Activated CD4-positive, alpha-beta T cell treated with anti-CD3 and anti-CD28 coated beads for 36 hours (primary cell): Measurements from ENCODE around the gene SAP30BP. TPM values are rescaled to one million over a fixed set of nuclear protein-coding genes. Genes with fewer than 3 reads are reported as not detected.

Experiments
- ATAC-seq: fragments of 200-7000 bp; cut with Tn5 transposase; one replicate; pipeline ENCODE4 v1.10.0; 2021; ENCODE audit warnings: mild to moderate bottlenecking, moderate library complexity
- CTCF ChIA-PET: fragments of 350-600 bp; sonication (Branson Sonifier 250); formaldehyde crosslinking; loops from one replicate; lab custom pipeline; 2021; ENCODE audit warnings: antibody characterized with exemption; lab: Charles Lee
- POLR2A ChIA-PET: fragments of 350-600 bp; sonication (Branson Sonifier 250); formaldehyde crosslinking; loops from one replicate; lab custom pipeline; 2021; ENCODE audit warnings: antibody characterized with exemption, inconsistent platforms; lab: Charles Lee
- DNase-seq: peaks from one replicate; pipeline ENCODE4 v3.0.0-alpha.2; 2020
- H3K27ac Mint-ChIP-seq: one replicate; pipeline ENCODE4 v1.8.0; 2021; ENCODE audit warnings: mixed read lengths
- H3K27me3 Mint-ChIP-seq: one replicate; pipeline ENCODE4 v1.8.0; 2021; ENCODE audit warnings: mixed read lengths
- H3K36me3 Mint-ChIP-seq: one replicate; pipeline ENCODE4 v1.8.0; 2021; ENCODE audit warnings: low read depth, mixed read lengths
- H3K4me1 Mint-ChIP-seq: one replicate; pipeline ENCODE4 v1.8.0; 2021; ENCODE audit warnings: mixed read lengths
- H3K4me3 Mint-ChIP-seq: one replicate; pipeline ENCODE4 v1.8.0; 2021; ENCODE audit warnings: mild to moderate bottlenecking, moderate library complexity, mixed read lengths
- H3K9me3 Mint-ChIP-seq: one replicate; pipeline ENCODE4 v1.8.0; 2021; ENCODE audit warnings: low read depth, mixed read lengths
- intact Hi-C, 2 experiments: fragments of 100-400 bp; cut with DNase I in 1 of 2; cut with micrococcal nuclease in 1 of 2; formaldehyde crosslinking; loops; one replicate each; pipeline versions ENCODE4 v1.14.2 to v1.15.1; 2022 to 2024; cut with DNase I, micrococcal nuclease
- total RNA-seq, 2 experiments: library from RNA; stranded (reverse); gene quantifications; one replicate each; pipeline ENCODE4 v1.2.3, GENCODE V29; 2021

SAP30BP gene
- total RNA-seq, 2 experiments from 2014 or later: 87.8 to 100.0 TPM

GRCh38 chr17:75721463-75722011 is 54.4 kb downstream of the SAP30BP start:
- no peak for DNase-seq
- ChIA-PET CTCF (interaction anchor here (0.9 to 2.5 kb wide), 3 partner anchors 27 to 70 kb away, joined by 3 to 13 read pairs (median 3); no protein-coding TSS in a partner anchor), POLR2A (interaction anchor here (1.6 kb wide), 1 partner anchor 59 kb away, joined by 4 read pairs; no protein-coding TSS in a partner anchor)
- no peaks in the 10 kb centered on the region for H3K9me3 Mint-ChIP-seq
- H3K4me1 Mint-ChIP-seq: peaks cover 5% of the 10 kb centered on the region
- no peak for ATAC-seq
- H3K27ac Mint-ChIP-seq: no peak overlapping the region
- no peak overlapping the region for H3K4me3 Mint-ChIP-seq
- no peaks in the 10 kb centered on the region for H3K36me3 Mint-ChIP-seq
- peaks cover 15% of the 10 kb centered on the region for H3K27me3 Mint-ChIP-seq
- intact Hi-C loops: no loop called here

GRCh38 chr17:75722076-75722475 is 54.9 kb downstream of the SAP30BP start:
- Mint-ChIP-seq H3K9me3 (no peaks in the 10 kb centered on the region), H3K4me1 (peaks cover 5% of the 10 kb centered on the region), H3K36me3 (no peaks in the 10 kb centered on the region), H3K27me3 (peaks cover 15% of the 10 kb centered on the region), H3K27ac (no peak overlapping the region), H3K4me3 (no peak overlapping the region)
- CTCF ChIA-PET: interaction anchor here (0.9 to 2.5 kb wide), 2 partner anchors 27 to 32 kb away, joined by 3 to 13 read pairs; no protein-coding TSS in a partner anchor
- ATAC-seq (no peak), DNase-seq (no peak)
- POLR2A ChIA-PET: no interaction called here
- intact Hi-C loops: no loop called here

- Mint-ChIP-seq H3K4me3 (no peak overlapping the region), H3K27ac (no peak overlapping the region)
Measured at GRCh38 chr17:75722542-75723095, 55.5 kb downstream of the SAP30BP start.

GRCh38 chr17:75723171-75723930 is 56.2 kb downstream of the SAP30BP start:
- H3K36me3 Mint-ChIP-seq: no peaks in the 10 kb centered on the region
- H3K27me3 Mint-ChIP-seq: peaks cover 15% of the 10 kb centered on the region
- CTCF ChIA-PET: no interaction called here
- intact Hi-C loops: no loop called here
- DNase-seq: no peak
- POLR2A ChIA-PET: no interaction called here
- no peak overlapping the region for H3K4me3 Mint-ChIP-seq
- no peaks in the 10 kb centered on the region for H3K9me3 Mint-ChIP-seq
- H3K27ac Mint-ChIP-seq: no peak overlapping the region
- peaks cover 5% of the 10 kb centered on the region for H3K4me1 Mint-ChIP-seq
- no peak for ATAC-seq

More at GRCh38 chr17:75722542-75723095, 55.5 kb downstream of the SAP30BP start:
- ChIA-PET POLR2A (no interaction called here), CTCF (interaction anchor here (2.5 kb wide), 1 partner anchor 26 kb away, joined by 13 read pairs; no protein-coding TSS in a partner anchor)
- H3K9me3 Mint-ChIP-seq: no peaks in the 10 kb centered on the region
- no peaks in the 10 kb centered on the region for H3K36me3 Mint-ChIP-seq
- DNase-seq (no peak), ATAC-seq (no peak)
- peaks cover 5% of the 10 kb centered on the region for H3K4me1 Mint-ChIP-seq
- intact Hi-C loops: no loop called here
- peaks cover 15% of the 10 kb centered on the region for H3K27me3 Mint-ChIP-seq

- POLR2A ChIA-PET: no interaction called here
- CTCF ChIA-PET: interaction anchor here (2.1 kb wide), 1 partner anchor 24 kb away, joined by 10 read pairs; no protein-coding TSS in a partner anchor
- intact Hi-C loops: no loop called here
- Mint-ChIP-seq H3K4me1 (peaks cover 5% of the 10 kb centered on the region), H3K36me3 (no peaks in the 10 kb centered on the region), H3K4me3 (no peak overlapping the region), H3K9me3 (no peaks in the 10 kb centered on the region), H3K27ac (no peak overlapping the region), H3K27me3 (peaks cover 11% of the 10 kb centered on the region)
- DNase-seq (no peak), ATAC-seq (no peak)
Measured at GRCh38 chr17:75724016-75725003, 57.2 kb downstream of the SAP30BP start.

- DNase-seq: no peak
- H3K4me3 Mint-ChIP-seq: no peak overlapping the region
- H3K36me3 Mint-ChIP-seq: no peaks in the 10 kb centered on the region
- peaks cover 2% of the 10 kb centered on the region for H3K4me1 Mint-ChIP-seq
- intact Hi-C loops: no loop called here
- H3K27ac Mint-ChIP-seq: no peak overlapping the region
- H3K27me3 Mint-ChIP-seq: peaks cover 2% of the 10 kb centered on the region
- ChIA-PET CTCF (interaction anchor here (1.0 to 2.1 kb wide), 3 partner anchors 23 to 101 kb away, joined by 4 to 10 read pairs (median 4); partner anchors contain the start of gene SMIM5), POLR2A (no interaction called here)
- ATAC-seq: no peak
- H3K9me3 Mint-ChIP-seq: no peaks in the 10 kb centered on the region
Measured at GRCh38 chr17:75725504-75725903, 58.4 kb downstream of the SAP30BP start.

- POLR2A ChIA-PET: no interaction called here
- Mint-ChIP-seq H3K4me3 (no peak overlapping the region), H3K9me3 (no peaks in the 10 kb centered on the region), H3K27ac (no peak overlapping the region), H3K27me3 (no peaks in the 10 kb centered on the region), H3K36me3 (no peaks in the 10 kb centered on the region), H3K4me1 (no peaks in the 10 kb centered on the region)
- DNase-seq: no peak
- CTCF ChIA-PET: interaction anchor here (1.6 kb wide), 1 partner anchor 21 kb away, joined by 8 read pairs; no protein-coding TSS in a partner anchor
- intact Hi-C loops: no loop called here
- no peak for ATAC-seq
Measured at GRCh38 chr17:75727391-75727790, 60.3 kb downstream of the SAP30BP start.

GRCh38 chr17:75729351-75729750 is 62.2 kb downstream of the SAP30BP start:
- intact Hi-C loops: no loop called here
- no peak for ATAC-seq

GRCh38 chr17:75730065-75730464 is 62.9 kb downstream of the SAP30BP start:
- Mint-ChIP-seq H3K27ac (no peak overlapping the region), H3K4me1 (no peaks in the 10 kb centered on the region), H3K36me3 (no peaks in the 10 kb centered on the region), H3K4me3 (no peak overlapping the region), H3K9me3 (no peaks in the 10 kb centered on the region), H3K27me3 (no peaks in the 10 kb centered on the region)
- POLR2A ChIA-PET: interaction anchor here (1.0 kb wide), 1 partner anchor 16 kb away, joined by 3 read pairs; no protein-coding TSS in a partner anchor
- ATAC-seq: no peak
- CTCF ChIA-PET: interaction anchor here (0.7 to 1.8 kb wide), 3 partner anchors 17 to 399 kb away, joined by 3 to 5 read pairs (median 4); partner anchors contain the start of gene SMIM5
- intact Hi-C loops: no loop called here
- no peak for DNase-seq

More at GRCh38 chr17:75729351-75729750, 62.2 kb downstream of the SAP30BP start:
- H3K36me3 Mint-ChIP-seq: no peaks in the 10 kb centered on the region
- H3K27me3 Mint-ChIP-seq: no peaks in the 10 kb centered on the region
- H3K27ac Mint-ChIP-seq: no peak overlapping the region
- CTCF ChIA-PET: interaction anchor here (0.7 to 1.8 kb wide), 3 partner anchors 18 to 398 kb away, joined by 3 to 5 read pairs (median 4); partner anchors contain the start of gene SMIM5
- H3K4me1 Mint-ChIP-seq: no peaks in the 10 kb centered on the region
- no peaks in the 10 kb centered on the region for H3K9me3 Mint-ChIP-seq
- no peak for DNase-seq
- POLR2A ChIA-PET: interaction anchor here (1.0 kb wide), 1 partner anchor 15 kb away, joined by 3 read pairs; no protein-coding TSS in a partner anchor
- no peak overlapping the region for H3K4me3 Mint-ChIP-seq

GRCh38 chr17:75731086-75731715 is 64.1 kb downstream of the SAP30BP start:
- DNase-seq: no peak
- no peak overlapping the region for H3K4me3 Mint-ChIP-seq
- no peaks in the 10 kb centered on the region for H3K36me3 Mint-ChIP-seq
- no peaks in the 10 kb centered on the region for H3K27me3 Mint-ChIP-seq
- no peaks in the 10 kb centered on the region for H3K9me3 Mint-ChIP-seq
- CTCF ChIA-PET: no interaction called here
- intact Hi-C loops: no loop called here
- ATAC-seq: no peak
- POLR2A ChIA-PET: no interaction called here
- no peaks in the 10 kb centered on the region for H3K4me1 Mint-ChIP-seq
- no peak overlapping the region for H3K27ac Mint-ChIP-seq
